Large intestine (tissue), 12 donors: ENCODE results near the gene FLYWCH1. TPM values are rescaled to one million over a fixed set of nuclear protein-coding genes. Genes with fewer than 3 reads are reported as not detected.
A peak's percentile ranks its signal among the peaks of the same experiment; 100 is the strongest.

Experiments
- DNase-seq, 2 donors: peaks; one replicate each; pipeline versions ENCODE4 v3.0.0 to v3.0.0-alpha.2; 2013
- H3K27ac ChIP-seq: one replicate; pipeline ENCODE4 v1.5.1; 2013; ENCODE audit warnings: low read length
- H3K27me3 ChIP-seq: 2 replicates; pipeline ENCODE4 v1.6.1; 2013; ENCODE audit warnings: low read length; ENCODE audit not compliant: control insufficient read depth, insufficient read depth
- H3K36me3 ChIP-seq: 2 replicates; pipeline ENCODE4 v1.6.1; 2013; ENCODE audit warnings: low read length; ENCODE audit not compliant: control insufficient read depth, insufficient read depth
- H3K4me1 ChIP-seq: one replicate; pipeline ENCODE4 v1.6.1; 2013; ENCODE audit warnings: low read length; ENCODE audit not compliant: control insufficient read depth, insufficient read depth
- H3K4me3 ChIP-seq: one replicate; pipeline ENCODE4 v1.5.1; 2013; ENCODE audit warnings: low read length
- H3K9me3 ChIP-seq: one replicate; pipeline ENCODE4 v1.6.1; 2013; ENCODE audit warnings: mild to moderate bottlenecking, low read depth, low read length, moderate library complexity; ENCODE audit not compliant: control insufficient read depth
- WGBS: methylation state at CpG from one replicate; pipeline ENCODE4 v1.1.5; 2013; ENCODE audit warnings: low lambda C conversion rate; ENCODE audit not compliant: insufficient coverage; 5-methylcytosine and 5-hydroxymethylcytosine counted together
- long read RNA-seq, 11 donors: transcript quantifications; one replicate each; lab custom pipeline, GENCODE V29; 2026
- polyA plus RNA-seq: library from polyadenylated mRNA; unstranded; fragments of 120-200 nt; gene quantifications from one replicate; pipeline ENCODE4 v1.2.1, GENCODE V29; 2013

FLYWCH1 gene, protein sequence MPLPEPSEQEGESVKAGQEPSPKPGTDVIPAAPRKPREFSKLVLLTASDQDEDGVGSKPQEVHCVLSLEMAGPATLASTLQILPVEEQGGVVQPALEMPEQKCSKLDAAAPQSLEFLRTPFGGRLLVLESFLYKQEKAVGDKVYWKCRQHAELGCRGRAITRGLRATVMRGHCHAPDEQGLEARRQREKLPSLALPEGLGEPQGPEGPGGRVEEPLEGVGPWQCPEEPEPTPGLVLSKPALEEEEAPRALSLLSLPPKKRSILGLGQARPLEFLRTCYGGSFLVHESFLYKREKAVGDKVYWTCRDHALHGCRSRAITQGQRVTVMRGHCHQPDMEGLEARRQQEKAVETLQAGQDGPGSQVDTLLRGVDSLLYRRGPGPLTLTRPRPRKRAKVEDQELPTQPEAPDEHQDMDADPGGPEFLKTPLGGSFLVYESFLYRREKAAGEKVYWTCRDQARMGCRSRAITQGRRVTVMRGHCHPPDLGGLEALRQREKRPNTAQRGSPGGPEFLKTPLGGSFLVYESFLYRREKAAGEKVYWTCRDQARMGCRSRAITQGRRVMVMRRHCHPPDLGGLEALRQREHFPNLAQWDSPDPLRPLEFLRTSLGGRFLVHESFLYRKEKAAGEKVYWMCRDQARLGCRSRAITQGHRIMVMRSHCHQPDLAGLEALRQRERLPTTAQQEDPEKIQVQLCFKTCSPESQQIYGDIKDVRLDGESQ
- 22.0 TPM for polyA plus RNA-seq
- long read RNA-seq, donor 1, full-length matches to known transcripts = 2 of 2 reads
- long read RNA-seq, donor 1, partial matches to known transcripts = 0 of 2 reads
- long read RNA-seq, donor 1, other reads (novel, unspliced or antisense) = 0 of 2 reads
- long read RNA-seq, donor 2, full-length matches to known transcripts = 4 of 4 reads
- long read RNA-seq, donor 2, partial matches to known transcripts = 0 of 4 reads
- long read RNA-seq, donor 2, other reads (novel, unspliced or antisense) = 0 of 4 reads
- long read RNA-seq, donor 3 = 0 reads
- long read RNA-seq, donor 4 = 0 reads
- long read RNA-seq, donor 5 = 0 reads
- long read RNA-seq, donor 6, full-length matches to known transcripts = 2 of 2 reads
- long read RNA-seq, donor 6, partial matches to known transcripts = 0 of 2 reads
- long read RNA-seq, donor 6, other reads (novel, unspliced or antisense) = 0 of 2 reads
- long read RNA-seq, donor 7 = 0 reads
- long read RNA-seq, donor 8, full-length matches to known transcripts = 3 of 3 reads
- long read RNA-seq, donor 8, partial matches to known transcripts = 0 of 3 reads
- long read RNA-seq, donor 8, other reads (novel, unspliced or antisense) = 0 of 3 reads
- long read RNA-seq, donor 9, partial matches to known transcripts = 0 of 1 reads
- long read RNA-seq, donor 9, other reads (novel, unspliced or antisense) = 0 of 1 reads
- long read RNA-seq, donor 10, partial matches to known transcripts = 0 of 1 reads
- long read RNA-seq, donor 10, other reads (novel, unspliced or antisense) = 0 of 1 reads
- long read RNA-seq, donor 11, full-length matches to known transcripts = 6 of 19 reads
- long read RNA-seq, donor 11, partial matches to known transcripts = 13 of 19 reads
- long read RNA-seq, donor 11, other reads (novel, unspliced or antisense) = 0 of 19 reads

DNA sequence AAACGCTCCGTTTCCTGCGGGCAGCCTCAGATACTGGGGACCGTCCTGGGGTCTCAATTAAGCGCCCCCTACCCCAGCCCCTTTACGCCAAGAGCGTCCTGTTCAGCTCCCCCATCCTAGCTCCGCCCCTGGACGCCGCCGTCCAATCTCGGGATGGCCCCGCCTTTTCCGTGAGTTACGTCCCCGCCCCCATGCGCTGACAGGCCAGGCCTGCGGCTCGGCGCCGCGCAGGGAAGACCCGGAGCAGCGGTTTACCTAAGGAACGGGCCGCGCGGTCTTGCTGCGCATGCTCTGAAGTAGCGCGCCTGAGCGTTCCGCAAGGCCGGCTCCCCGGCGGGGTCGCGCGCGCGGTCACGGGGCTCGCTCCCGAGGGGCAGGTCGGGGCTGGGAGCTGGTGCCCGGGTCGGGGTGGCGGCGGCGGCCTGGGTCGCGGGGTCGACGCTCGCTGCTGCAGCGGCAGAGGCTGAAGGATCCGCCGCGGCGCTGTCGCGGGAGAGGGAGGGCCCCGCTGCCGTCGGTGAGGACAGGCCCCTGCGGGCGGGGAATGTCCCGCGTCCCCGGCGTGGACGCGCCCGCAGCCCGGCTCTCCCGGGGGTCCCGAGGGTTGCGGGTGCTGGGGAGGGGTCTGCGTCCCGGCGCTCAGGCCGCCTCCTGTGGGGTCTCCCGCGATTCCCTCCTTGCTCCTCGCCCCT is at the start of gene FLYWCH1:
TSS of gene FLYWCH1 (plus strand) at position 294 of the 692 bp plus-strand sequence. CDS start 17,755 bp downstream, outside the sequence.
- H3K9me3 ChIP-seq = no peaks in the 10 kb centered on the region
- no CpG with 5 or more reads among the region's 85 CpGs for WGBS
- H3K27me3 ChIP-seq = peaks cover 3% of the 10 kb centered on the region
- H3K36me3 ChIP-seq = peaks cover 6% of the 10 kb centered on the region
- peak within 1 kb of the TSS; percentile 47 for H3K4me3 ChIP-seq
- H3K27ac ChIP-seq = peak within 1 kb of the TSS; percentile 63
- peaks cover 5% of the 10 kb centered on the region for H3K4me1 ChIP-seq
- peak; percentile 98 for DNase-seq

DNA sequence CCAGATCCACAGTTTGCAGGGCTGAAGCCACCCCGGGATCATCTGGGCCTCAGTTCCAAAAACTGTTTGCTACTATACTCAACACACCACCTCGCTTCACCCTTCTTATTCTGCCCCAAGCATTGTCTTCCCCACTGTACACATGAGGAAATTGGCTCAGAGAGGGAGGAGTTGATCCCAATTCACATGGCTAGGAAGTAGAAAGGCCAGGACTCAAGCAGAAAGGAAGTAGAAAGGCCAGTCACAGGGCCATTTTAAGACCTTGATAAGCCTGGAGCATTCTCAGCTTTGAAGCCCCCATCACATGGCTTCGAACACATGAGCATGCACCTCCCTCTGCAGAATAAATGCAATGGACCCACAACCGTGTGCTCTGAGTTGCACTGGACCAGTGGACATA is 46.1 kb upstream of the FLYWCH1 start:
- Histone ChIP-seq H3K27ac (no peak overlapping the region), H3K9me3 (peaks cover 7% of the 10 kb centered on the region), H3K36me3 (no peaks in the 10 kb centered on the region), H3K4me3 (no peak overlapping the region), H3K27me3 (peaks cover 11% of the 10 kb centered on the region), H3K4me1 (peaks cover 4% of the 10 kb centered on the region)
- no CpG with 5 or more reads among the region's 4 CpGs for WGBS
- DNase-seq = no peak

DNA sequence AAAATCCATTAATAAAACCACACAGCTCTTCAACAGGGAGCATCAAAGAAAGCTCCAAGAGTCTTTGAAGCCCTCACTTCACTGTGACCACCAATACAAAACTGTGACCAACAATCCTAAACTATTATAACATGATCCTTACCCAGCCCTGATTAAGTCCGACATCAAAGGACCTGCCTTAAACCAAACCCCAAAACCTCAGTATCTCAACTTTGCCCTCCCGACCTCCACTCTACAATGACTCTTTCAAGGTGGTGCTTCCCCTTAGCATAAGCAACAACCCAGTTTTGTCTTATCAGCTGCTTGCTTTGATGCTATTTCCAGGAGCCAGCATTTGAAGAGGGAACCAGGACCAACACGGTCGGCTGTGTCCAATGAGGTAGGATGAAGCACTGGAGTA is 45.3 kb upstream of the FLYWCH1 start:
- no peak overlapping the region for H3K27ac ChIP-seq
- H3K4me3 ChIP-seq = no peak overlapping the region
- no peak for DNase-seq
- H3K36me3 ChIP-seq = no peaks in the 10 kb centered on the region
- H3K4me1 ChIP-seq = peaks cover 4% of the 10 kb centered on the region
- H3K9me3 ChIP-seq = peaks cover 2% of the 10 kb centered on the region
- peaks cover 11% of the 10 kb centered on the region for H3K27me3 ChIP-seq
- WGBS = 100% methylated on average over 2 of the region's 4 CpGs

DNA sequence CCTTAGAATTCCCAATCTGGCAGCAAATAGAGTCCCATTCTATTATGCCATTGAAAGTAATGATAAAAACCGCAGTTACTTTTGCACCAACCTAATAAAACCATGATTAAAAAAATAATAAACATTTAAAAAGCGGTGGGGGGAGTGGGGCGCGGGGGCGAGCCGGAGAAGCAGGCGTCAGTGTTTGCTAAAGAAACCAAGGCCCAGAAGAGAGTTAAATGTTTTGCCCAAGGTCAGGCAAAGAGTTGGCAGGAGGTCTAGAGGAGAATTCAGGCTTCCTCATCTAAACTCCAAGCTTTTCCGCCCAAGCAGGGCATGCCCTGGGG is 44.1 kb upstream of the FLYWCH1 start:
- H3K4me3 ChIP-seq = peak overlapping the region; percentile 65

DNA sequence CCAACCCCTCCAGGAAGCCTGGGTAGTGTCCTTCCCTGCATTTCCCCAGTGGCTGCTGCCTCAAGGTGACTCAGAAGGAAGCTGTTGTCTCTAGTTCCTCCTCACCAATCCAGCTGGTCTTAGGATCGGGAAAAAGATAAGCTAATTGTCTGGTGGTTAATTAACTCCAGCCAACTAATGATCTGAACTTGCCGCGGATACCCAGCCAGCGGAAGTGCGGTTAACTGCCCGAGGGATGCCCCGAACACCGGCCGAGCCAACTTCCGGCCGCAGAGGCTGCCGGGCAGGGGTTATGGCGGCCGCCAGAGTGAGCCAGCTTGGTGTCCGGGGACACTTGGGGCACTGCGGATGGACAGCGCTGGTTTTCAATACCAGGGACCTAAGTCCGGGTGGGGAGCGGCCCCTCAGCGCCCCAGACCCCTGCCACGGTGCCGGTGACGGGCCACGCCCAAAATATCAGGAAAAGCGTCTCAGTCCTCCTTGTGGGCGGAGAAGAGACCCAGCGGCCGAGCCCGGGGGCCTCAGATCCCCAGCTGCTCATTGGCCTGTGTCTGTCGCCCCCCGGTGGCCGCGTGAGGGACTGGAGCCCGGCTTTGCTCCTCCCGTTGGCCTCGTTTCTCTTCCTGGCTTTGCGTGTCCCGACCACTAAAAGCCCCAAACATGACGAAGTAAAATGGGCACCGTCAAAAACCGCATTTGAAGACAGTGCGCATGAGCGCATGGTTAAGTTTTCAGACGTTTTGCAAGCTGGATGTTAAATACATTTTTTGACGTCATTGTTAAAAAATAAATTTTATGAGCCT is 43.5 kb upstream of the FLYWCH1 start:
- peak; percentile 90 to 93 for DNase-seq
- Histone ChIP-seq H3K4me3 (peak overlapping the region; percentile 65), H3K27ac (peak overlapping the region; percentile 73), H3K36me3 (no peaks in the 10 kb centered on the region), H3K27me3 (peaks cover 16% of the 10 kb centered on the region), H3K4me1 (peaks cover 4% of the 10 kb centered on the region), H3K9me3 (peaks cover 2% of the 10 kb centered on the region)
- 8% methylated on average over 2 of the region's 45 CpGs for WGBS

More for the DNA sequence above, 44.1 kb upstream of the FLYWCH1 start:
- Histone ChIP-seq H3K27ac (peak overlapping the region; percentile 73), H3K9me3 (peaks cover 2% of the 10 kb centered on the region), H3K4me1 (peaks cover 4% of the 10 kb centered on the region), H3K27me3 (peaks cover 16% of the 10 kb centered on the region), H3K36me3 (no peaks in the 10 kb centered on the region)
- DNase-seq = no peak
- WGBS = 71% methylated on average over 5 of the region's 8 CpGs

DNA sequence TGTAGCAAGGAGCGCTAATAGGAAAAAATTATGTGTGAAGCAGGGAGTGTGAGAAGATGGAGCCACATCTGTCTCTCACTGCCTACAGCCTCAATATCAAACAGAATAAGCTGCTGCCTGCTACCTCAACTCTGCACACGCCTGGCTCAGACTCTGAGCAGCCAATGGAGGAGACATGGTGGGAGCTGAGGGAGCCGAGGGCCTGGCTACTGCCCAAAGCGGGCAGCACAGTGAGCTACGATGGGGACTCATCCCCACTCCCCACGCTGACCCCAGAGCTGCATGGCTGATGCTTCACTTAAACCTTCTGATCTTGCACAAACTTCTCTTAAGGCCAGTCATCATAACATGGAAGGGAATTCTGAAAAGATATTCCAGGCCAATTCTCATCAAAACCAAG is 39.8 kb upstream of the FLYWCH1 start:
- peaks cover 8% of the 10 kb centered on the region for H3K4me1 ChIP-seq
- H3K4me3 ChIP-seq = no peak overlapping the region
- no peak overlapping the region for H3K27ac ChIP-seq
- H3K36me3 ChIP-seq = no peaks in the 10 kb centered on the region
- no CpG with 5 or more reads among the region's 6 CpGs for WGBS
- H3K9me3 ChIP-seq = peaks cover 5% of the 10 kb centered on the region
- peaks cover 5% of the 10 kb centered on the region for H3K27me3 ChIP-seq
- DNase-seq = no peak

DNA sequence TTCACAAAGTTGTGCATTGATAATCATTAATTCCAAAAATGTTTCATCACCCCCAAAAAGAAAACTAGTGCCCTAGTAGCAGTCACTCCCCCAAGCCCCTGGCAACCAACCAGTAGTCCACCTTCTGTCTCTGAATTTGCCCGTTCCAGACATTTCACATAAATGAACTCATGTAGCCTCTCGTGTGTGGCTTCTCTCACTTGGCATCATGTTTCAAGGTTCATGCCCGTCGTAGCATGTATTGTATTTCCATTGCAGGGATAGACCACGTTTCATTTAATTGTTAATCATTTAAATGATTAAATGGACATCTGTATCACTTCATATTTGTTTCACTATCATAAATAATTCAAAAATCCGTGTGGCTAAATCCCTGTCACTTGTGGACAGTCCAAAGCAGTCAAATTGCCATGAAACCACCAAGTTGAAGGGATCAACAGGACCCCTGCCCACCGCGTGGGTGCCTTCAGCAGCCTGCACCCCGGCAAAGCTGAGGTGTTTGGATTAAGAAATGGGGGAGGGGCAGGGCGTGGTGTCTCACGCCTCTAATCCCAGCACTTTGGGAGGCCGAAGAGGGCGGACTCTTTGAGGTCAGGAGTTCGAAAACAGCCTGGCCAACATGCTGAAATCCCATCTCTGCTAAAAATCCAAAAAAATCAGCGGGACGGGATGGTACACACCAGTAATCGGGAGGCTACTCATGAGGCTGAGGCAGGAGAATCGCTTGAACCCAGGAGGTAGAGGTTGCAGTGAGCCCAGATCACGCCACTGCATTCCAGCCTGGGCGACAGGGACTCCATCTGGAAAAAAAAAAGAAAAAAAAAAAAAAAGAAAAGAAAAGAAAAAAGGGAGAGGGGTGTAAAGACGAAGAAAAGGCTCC is 37.5 kb upstream of the FLYWCH1 start:
- peaks cover 3% of the 10 kb centered on the region for H3K9me3 ChIP-seq
- 75% methylated on average over 5 of the region's 21 CpGs for WGBS
- H3K4me3 ChIP-seq = no peak overlapping the region
- H3K36me3 ChIP-seq = no peaks in the 10 kb centered on the region
- H3K27me3 ChIP-seq = peaks cover 5% of the 10 kb centered on the region
- no peak for DNase-seq
- H3K27ac ChIP-seq = no peak overlapping the region
- H3K4me1 ChIP-seq = peaks cover 4% of the 10 kb centered on the region

DNA sequence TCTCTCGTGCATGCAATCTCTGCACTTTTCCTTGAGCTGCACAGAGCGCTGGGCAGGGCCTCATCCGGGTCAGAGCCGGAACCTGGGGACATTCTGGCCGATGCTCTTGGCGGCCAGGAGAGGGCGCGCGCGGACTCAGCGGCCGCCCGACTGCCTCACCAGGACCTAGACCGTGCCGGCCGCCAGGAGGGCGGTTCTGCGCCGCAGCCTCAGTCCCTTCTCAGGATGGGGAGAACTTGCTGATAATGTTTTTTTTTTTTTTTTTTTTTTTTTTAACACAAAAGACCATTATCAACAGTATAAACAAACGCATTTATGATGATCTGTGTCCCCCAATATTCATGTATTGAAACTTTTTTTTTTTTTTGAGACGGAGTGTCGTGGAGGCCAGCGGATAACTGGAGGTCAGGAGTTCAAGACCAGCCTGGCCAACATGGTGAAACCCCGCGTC is 36.8 kb upstream of the FLYWCH1 start:
- DNase-seq = peak; percentile 68 to 78
- peaks cover 4% of the 10 kb centered on the region for H3K4me1 ChIP-seq
- H3K27me3 ChIP-seq = peaks cover 5% of the 10 kb centered on the region
- peaks cover 3% of the 10 kb centered on the region for H3K9me3 ChIP-seq
- H3K36me3 ChIP-seq = no peaks in the 10 kb centered on the region
- WGBS = no CpG with 5 or more reads among the region's 25 CpGs
- H3K27ac ChIP-seq = no peak overlapping the region
- no peak overlapping the region for H3K4me3 ChIP-seq
